Thoracic aorta (tissue), 2 donors: ENCODE data around the gene PIGW. TPM values are rescaled to one million over a fixed set of nuclear protein-coding genes. Genes with fewer than 3 reads are reported as not detected.
A peak's percentile ranks its signal among the peaks of the same experiment; 100 is the strongest.

Experiments
- ATAC-seq: fragments of 150-250 bp; one replicate; pipeline ENCODE4 v1.8.0; 2017; ENCODE audit warnings: low read depth; ENCODE audit not compliant: insufficient number of reproducible peaks, low FRiP score
- DNase-seq: peaks from one replicate; pipeline ENCODE4 v3.0.0-alpha.2; 2020; ENCODE audit warnings: low spot score
- H3K27ac ChIP-seq, 2 donors: fragments of 200-600 bp; sonication (generic); 1 replicate in 1 of 2; 2 replicates in 1 of 2; pipeline ENCODE4 v1.5.1; 2016; ENCODE audit warnings: mild to moderate bottlenecking in 2 of 2, moderate library complexity in 2 of 2
- H3K27me3 ChIP-seq: fragments of 200-600 bp; sonication (generic); replicated peaks from 2 replicates; pipeline ENCODE4 v1.6.0; 2016; ENCODE audit warnings: mild to moderate bottlenecking; ENCODE audit not compliant: insufficient read depth
- H3K36me3 ChIP-seq: fragments of 200-600 bp; sonication (generic); one replicate; pipeline ENCODE4 v1.5.1; 2016
- H3K4me1 ChIP-seq, 2 donors: fragments of 200-600 bp; sonication (generic); 1 replicate in 1 of 2; 2 replicates in 1 of 2; pipeline versions ENCODE4 v1.5.1 to v1.6.0; 2016; ENCODE audit warnings: low read depth in 2 of 2, mild to moderate bottlenecking in 1 of 2; ENCODE audit not compliant: control insufficient read depth in 1 of 2
- H3K4me3 ChIP-seq: fragments of 200-600 bp; sonication (generic); 2 replicates; pipeline ENCODE4 v1.5.1; 2016; ENCODE audit warnings: mild to moderate bottlenecking
- H3K9me3 ChIP-seq: fragments of 200-600 bp; sonication (generic); 2 replicates; pipeline ENCODE4 v1.5.1; 2016
- CTCF ChIP-seq: fragments of 200-600 bp; sonication (generic); IDR thresholded peaks from one replicate; pipeline ENCODE4 v1.5.1; 2019; ENCODE audit warnings: antibody characterized with exemption
- total RNA-seq, 2 donors: library from RNA; depleted of rRNA; stranded (reverse); fragments of >200 nt; gene quantifications; one replicate each; pipeline versions ENCODE4 v1.1.0 to v1.2.3, GENCODE V29; 2016

The PIGW gene
- total RNA-seq, 2 donors from 2014 or later = 1.8 to 10.7 TPM

DNA sequence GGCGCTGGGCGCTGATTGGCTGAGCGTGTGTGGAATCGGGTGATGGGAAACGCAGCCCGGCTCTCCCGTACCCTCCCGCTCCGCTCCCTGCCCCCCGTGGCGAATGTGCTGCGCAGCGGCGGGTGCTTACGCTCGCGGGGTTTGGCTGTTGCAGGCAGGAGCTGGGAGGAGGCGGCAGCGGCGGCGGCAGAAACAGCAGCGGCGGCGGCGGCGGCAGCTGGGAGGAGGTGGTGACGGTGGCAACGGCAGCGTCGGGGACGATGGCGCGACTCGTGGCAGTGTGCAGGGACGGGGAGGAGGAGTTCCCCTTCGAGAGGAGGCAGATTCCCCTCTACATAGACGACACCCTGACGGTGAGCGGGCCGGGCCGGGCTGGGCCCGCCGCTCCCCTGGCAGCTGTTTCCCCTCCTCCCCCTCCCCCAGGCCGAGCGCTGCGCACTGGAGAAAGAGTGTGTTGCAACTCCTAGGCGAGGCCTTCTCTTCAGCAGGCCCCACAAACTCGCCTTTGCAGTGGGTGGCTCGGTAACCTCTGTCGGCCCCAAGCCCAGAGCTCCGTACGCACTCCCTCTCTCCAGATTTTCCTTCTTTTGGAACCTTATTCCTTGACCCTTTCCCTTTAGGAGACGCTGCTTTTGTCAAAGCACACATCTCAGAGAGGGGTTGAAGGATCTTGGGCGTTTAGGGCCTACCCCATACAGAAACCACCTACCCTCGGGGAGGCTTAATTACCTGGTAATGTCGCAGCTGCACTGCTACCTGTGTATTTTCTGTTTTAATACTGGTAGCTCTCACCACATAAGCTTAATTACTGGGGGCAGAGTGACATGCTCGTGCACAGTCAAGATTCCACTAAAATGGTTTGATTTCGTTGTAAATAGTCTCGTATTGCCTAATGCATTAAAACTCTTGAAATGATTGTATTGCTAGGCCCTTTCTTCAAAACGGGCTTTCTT lies 11.0 kb downstream of the PIGW start:
- DNase-seq = peak; percentile 90
- H3K27ac ChIP-seq = peak overlapping the region; percentile 73 to 87
- no peaks in the 10 kb centered on the region for H3K9me3 ChIP-seq
- no peaks in the 10 kb centered on the region for H3K36me3 ChIP-seq
- ATAC-seq = peak; percentile 87
- H3K4me1 ChIP-seq = peaks cover 32 to 59% of the 10 kb centered on the region in 2 donors
- no peaks in the 10 kb centered on the region for H3K27me3 ChIP-seq
- no peak for TF ChIP-seq CTCF
- peak overlapping the region; percentile 100 for H3K4me3 ChIP-seq

DNA sequence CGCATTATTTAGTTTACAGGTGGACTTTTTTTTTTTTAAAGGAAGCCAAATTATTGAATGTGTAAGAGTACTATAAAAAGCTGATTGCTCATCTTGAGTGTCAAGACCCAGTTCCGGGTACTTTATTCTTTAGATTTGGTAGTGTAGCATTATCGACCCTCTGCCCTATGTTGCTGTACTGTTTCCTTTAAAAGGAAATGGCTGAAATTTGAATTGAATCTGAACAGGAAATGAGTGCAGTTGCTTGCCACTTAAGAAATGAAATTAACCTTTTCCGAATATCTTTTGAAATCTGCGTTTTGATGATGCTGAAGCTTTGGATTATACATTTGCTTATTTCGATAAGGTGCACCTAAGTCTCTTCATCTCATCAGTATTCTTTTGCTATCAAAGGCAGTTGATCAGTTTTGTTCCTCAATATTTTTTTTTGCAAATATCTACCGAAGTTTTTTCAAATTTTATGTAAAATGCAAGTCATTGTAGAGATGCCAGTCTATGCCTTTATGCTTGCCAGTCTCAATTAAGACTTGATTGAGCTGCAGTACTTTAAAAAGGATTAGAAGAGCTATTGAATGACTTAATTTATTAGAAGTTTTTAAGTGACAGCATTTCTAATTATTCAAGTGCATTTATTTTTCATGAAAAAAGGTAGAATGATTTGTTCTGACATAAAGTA lies 11.8 kb downstream of the PIGW start:
- ATAC-seq = no peak
- Histone ChIP-seq H3K4me1 (peaks cover 32 to 65% of the 10 kb centered on the region in 2 donors), H3K9me3 (no peaks in the 10 kb centered on the region), H3K27ac (peak overlapping the region; percentile 73 to 87), H3K4me3 (peak overlapping the region; percentile 100), H3K36me3 (no peaks in the 10 kb centered on the region), H3K27me3 (no peaks in the 10 kb centered on the region)
- no peak for DNase-seq
- no peak for TF ChIP-seq CTCF

DNA sequence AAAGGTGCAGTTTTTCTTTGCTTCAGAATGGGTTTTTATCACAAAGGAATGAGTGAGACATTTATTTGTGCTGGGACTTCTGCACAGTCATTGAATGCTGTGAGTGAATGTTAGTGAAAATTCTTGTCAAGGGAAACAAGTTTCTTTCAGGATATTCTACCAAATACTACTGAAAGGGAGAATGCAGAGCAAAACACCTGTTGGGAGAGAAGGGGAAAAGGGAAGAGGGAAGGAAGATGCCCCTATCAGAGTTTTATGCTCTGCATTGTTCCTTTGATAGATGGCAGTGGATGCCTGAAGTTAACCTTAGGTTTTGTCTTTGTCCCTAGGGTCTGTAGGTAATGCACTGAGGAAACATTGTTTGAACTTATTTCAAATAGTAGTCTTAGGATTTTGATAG lies 13.0 kb downstream of the PIGW start:
- Histone ChIP-seq H3K4me1 (peaks cover 36 to 70% of the 10 kb centered on the region in 2 donors), H3K27me3 (no peaks in the 10 kb centered on the region), H3K27ac (peak overlapping the region in 1 of 2 donors; percentile 13), H3K9me3 (no peaks in the 10 kb centered on the region), H3K36me3 (no peaks in the 10 kb centered on the region), H3K4me3 (no peak overlapping the region)
- TF ChIP-seq CTCF = no peak
- no peak for ATAC-seq
- no peak for DNase-seq

DNA sequence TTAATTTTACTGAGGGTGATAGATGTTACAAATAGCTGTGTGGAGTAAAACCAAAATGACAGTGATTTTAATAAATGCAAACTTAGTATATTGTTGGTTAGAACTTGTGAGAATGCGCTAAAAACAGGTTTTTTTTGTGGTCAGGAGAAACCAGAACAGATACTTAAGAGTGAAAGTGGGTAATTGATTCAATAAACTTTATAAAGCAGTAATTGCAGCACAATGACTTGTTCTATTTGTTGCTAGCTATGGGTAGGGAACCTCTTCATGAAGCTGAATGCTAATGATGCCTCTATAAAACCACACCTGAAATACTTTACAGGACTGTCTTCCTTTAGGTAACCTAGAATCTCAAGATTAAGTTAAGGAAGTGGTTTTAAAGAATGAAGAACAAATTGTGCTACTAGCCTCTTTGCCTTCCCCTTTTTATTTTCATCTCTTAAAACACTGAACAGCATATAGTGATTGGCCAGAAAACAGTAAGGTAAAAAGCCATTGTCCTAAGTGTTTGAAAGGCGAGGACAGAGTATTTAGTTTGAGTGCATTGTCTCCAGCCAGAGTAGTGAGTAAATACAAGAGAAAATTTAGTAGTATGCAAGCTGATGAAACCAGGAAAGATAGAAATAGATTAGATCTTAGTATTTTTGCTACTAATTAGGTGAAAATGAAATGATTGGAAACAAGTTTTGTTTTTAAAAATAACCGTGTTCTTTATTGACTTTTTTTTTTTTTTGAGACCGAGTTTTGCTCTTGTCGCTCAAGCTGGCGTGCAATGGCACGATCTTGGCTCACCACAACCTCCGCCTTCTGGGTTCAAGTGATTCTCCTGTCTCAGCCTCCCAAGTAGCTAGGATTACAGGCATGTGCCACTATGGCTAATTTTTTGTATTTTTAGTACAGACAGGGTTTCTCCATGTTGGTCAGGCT lies 16.0 kb downstream of the PIGW start:
- H3K4me1 ChIP-seq = peaks cover 34 to 80% of the 10 kb centered on the region in 2 donors
- no peaks in the 10 kb centered on the region for H3K27me3 ChIP-seq
- no peak for TF ChIP-seq CTCF
- H3K9me3 ChIP-seq = no peaks in the 10 kb centered on the region
- H3K36me3 ChIP-seq = peaks cover 10% of the 10 kb centered on the region
- H3K4me3 ChIP-seq = peak overlapping the region; percentile 3
- no peak overlapping the region for H3K27ac ChIP-seq
- no peak for DNase-seq
- no peak for ATAC-seq
